A673 (cell line): ENCODE measurements around the gene RTN4RL1. TPM values are rescaled to one million over a fixed set of nuclear protein-coding genes. Genes with fewer than 3 reads are reported as not detected.

Experiments
- BruUV-seq: library from RNA; stranded (reverse); fragments of 400-500 nt; replicated peaks from 2 replicates; lab custom pipeline; 2021; lab: Mats Ljungman, UMichigan
- CTCF ChIA-PET: fragments of 300-600 bp; sonication (Branson Sonifier 250); formaldehyde crosslinking; loops from one replicate; lab custom pipeline; 2022; ENCODE audit warnings: antibody characterized with exemption; lab: Charles Lee
- POLR2A ChIA-PET: fragments of 300-600 bp; sonication (Branson Sonifier 250); formaldehyde crosslinking; loops from one replicate; lab custom pipeline; 2022; ENCODE audit warnings: antibody characterized with exemption; ENCODE audit not compliant: low non-redundant PET; lab: Charles Lee
- DNase-seq: peaks from one replicate; pipeline ENCODE4 v3.0.0-alpha.2; 2015; ENCODE audit warnings: low spot score
- H3K27ac ChIP-seq: fragments of 200-600 bp; sonication (generic); 2 replicates; pipeline ENCODE4 v1.5.1; 2016; ENCODE audit warnings: mixed run types, low read depth, mild to moderate bottlenecking, mixed read lengths, antibody characterized with exemption, low read length; ENCODE audit not compliant: poor library complexity, severe bottlenecking
- H3K27me3 ChIP-seq: fragments of 200-600 bp; sonication (generic); replicated peaks from 2 replicates; pipeline ENCODE4 v1.6.1; 2017; ENCODE audit warnings: mixed run types, low read depth, mild to moderate bottlenecking, mixed read lengths, antibody characterized with exemption, low read length; ENCODE audit not compliant: insufficient read depth, poor library complexity
- H3K36me3 ChIP-seq: fragments of 200-600 bp; sonication (generic); 2 replicates; pipeline ENCODE4 v1.6.1; 2016; ENCODE audit warnings: mixed run types, mild to moderate bottlenecking, mixed read lengths, antibody characterized with exemption, low read length; ENCODE audit not compliant: insufficient read depth, poor library complexity, severe bottlenecking
- H3K4me1 ChIP-seq: fragments of 200-600 bp; sonication (generic); 2 replicates; pipeline ENCODE4 v1.6.1; 2017; ENCODE audit warnings: mixed run types, mild to moderate bottlenecking, mixed read lengths, antibody characterized with exemption, low read length; ENCODE audit not compliant: insufficient read depth, poor library complexity, severe bottlenecking
- H3K4me3 ChIP-seq: fragments of 200-600 bp; sonication (generic); 2 replicates; pipeline ENCODE4 v1.5.1; 2016; ENCODE audit warnings: low read depth, mixed run types, mild to moderate bottlenecking, mixed read lengths, low read length; ENCODE audit not compliant: poor library complexity, severe bottlenecking
- H3K9me3 ChIP-seq: fragments of 200-600 bp; sonication (generic); 2 replicates; pipeline ENCODE4 v1.6.1; 2016; ENCODE audit warnings: mixed run types, low read depth, mild to moderate bottlenecking, mixed read lengths, antibody characterized with exemption, low read length; ENCODE audit not compliant: poor library complexity, severe bottlenecking
- CTCF ChIP-seq: fragments of 300-800, 200-600 bp; sonication (generic); conservative IDR thresholded peaks from 2 replicates; pipeline ENCODE4 v1.5.1; 2017; ENCODE audit warnings: low read depth, mild to moderate bottlenecking, antibody characterized with exemption, low read length, moderate library complexity, mixed read lengths
- EZH2 ChIP-seq: fragments of 200-600 bp; sonication (generic); IDR thresholded peaks from 2 replicates; pipeline ENCODE4 v1.6.1; 2017; ENCODE audit warnings: borderline replicate concordance, low read depth, mild to moderate bottlenecking, mixed read lengths, antibody characterized with exemption, low read length; ENCODE audit not compliant: poor library complexity, severe bottlenecking
- intact Hi-C: fragments of 100-400 bp; cut with micrococcal nuclease; formaldehyde crosslinking; loops from one replicate; pipeline ENCODE4 v1.10.0; 2022; ENCODE audit not compliant: unreplicated experiment
- total RNA-seq: library from RNA; stranded (reverse); gene quantifications from 2 replicates; pipeline ENCODE4 v1.2.3, GENCODE V29; 2021

Gene RTN4RL1
- total RNA-seq, 1 experiment from 2014 or later: 0.80 TPM

GRCh38 chr17:1969712-1970111, 55.4 kb downstream of the RTN4RL1 start:
- no peak for TF ChIP-seq EZH2
- TF ChIP-seq CTCF: no peak
- H3K4me3 ChIP-seq: no peak overlapping the region
- no peak for DNase-seq
- ChIA-PET CTCF (no interaction called here), POLR2A (no interaction called here)
- intact Hi-C loops: no loop called here
- H3K4me1 ChIP-seq: peaks cover 5% of the 10 kb centered on the region
- no peaks in the 10 kb centered on the region for H3K36me3 ChIP-seq
- no peak overlapping the region for H3K27ac ChIP-seq
- no TSS peak for BruUV-seq
- no peaks in the 10 kb centered on the region for H3K27me3 ChIP-seq
- no peaks in the 10 kb centered on the region for H3K9me3 ChIP-seq

GRCh38 chr17:1967213-1967612, 57.9 kb downstream of the RTN4RL1 start:
- Histone ChIP-seq H3K27me3 (no peaks in the 10 kb centered on the region), H3K36me3 (no peaks in the 10 kb centered on the region), H3K9me3 (no peaks in the 10 kb centered on the region), H3K4me3 (no peak overlapping the region), H3K4me1 (peaks cover 5% of the 10 kb centered on the region), H3K27ac (no peak overlapping the region)
- CTCF ChIA-PET: no interaction called here
- BruUV-seq: no TSS peak
- intact Hi-C loops: no loop called here
- no peak for DNase-seq
- POLR2A ChIA-PET: no interaction called here
- TF ChIP-seq CTCF: no peak

GRCh38 chr17:1966274-1967086, 58.7 kb downstream of the RTN4RL1 start:
- H3K4me1 ChIP-seq: peaks cover 5% of the 10 kb centered on the region
- ChIA-PET POLR2A (interaction anchor here (0.6 kb wide), 2 partner anchors 245 to 483 kb away, joined by 4 read pairs; no protein-coding TSS in a partner anchor), CTCF (no interaction called here)
- intact Hi-C loops: no loop called here
- TF ChIP-seq EZH2: no peak
- TF ChIP-seq CTCF: no peak
- no peaks in the 10 kb centered on the region for H3K27me3 ChIP-seq
- H3K36me3 ChIP-seq: no peaks in the 10 kb centered on the region
- H3K27ac ChIP-seq: no peak overlapping the region
- no TSS peak for BruUV-seq
- no peak for DNase-seq
- H3K9me3 ChIP-seq: no peaks in the 10 kb centered on the region
- no peak overlapping the region for H3K4me3 ChIP-seq
